Keratinocyte (primary cell): ENCODE measurements around the gene ATF6B.

Source experiments
- CTCF ChIP-seq, 3 experiments: IDR thresholded peaks in 1 of 3; conservative IDR thresholded peaks in 1 of 3; optimal IDR thresholded peaks in 1 of 3; 2 replicates in 2 of 3; 3 replicates in 1 of 3; pipeline versions ENCODE3 to v1.5.1; 2011; ENCODE audit warnings: low read length in 3 of 3, mild to moderate bottlenecking in 3 of 3, moderate library complexity in 2 of 3, control low read depth in 1 of 3, inconsistent platforms in 1 of 3; ENCODE audit not compliant: insufficient read depth in 2 of 3; ENCODE audit errors: extremely low read depth in 1 of 3
- EZH2 ChIP-seq: IDR thresholded peaks from one replicate; pipeline ENCODE4 v1.6.1; 2012; ENCODE audit warnings: inconsistent platforms, mild to moderate bottlenecking, low read length, moderate library complexity

GRCh38 chr6:32086661-32087573, 41.1 kb downstream of the ATF6B start:
- peak in 1 of 3 experiments; percentile 4 for TF ChIP-seq CTCF (optimal IDR thresholded peaks at IDR 0.05 in 1 of 3, IDR thresholded peaks at IDR 0.05 in 1 of 3, conservative IDR thresholded peaks at IDR 0.05 in 1 of 3; ENCODE audit: extremely low read depth in 1 of 3, insufficient read depth in 2 of 3, low read length in 3 of 3)
- TF ChIP-seq EZH2: peak; percentile 33
